Measurements from ENCODE around the gene API5. TPM values are rescaled to one million over a fixed set of nuclear protein-coding genes. Genes with fewer than 3 reads are reported as not detected.
"Not testable (repeated sequence)": the region's sequence is repeated elsewhere in the genome, so short reads cannot be mapped to it uniquely, and the experiment has no call there.

Gene API5
- total RNA-seq, 4 donors from 2014 or later: 54.0 to 68.5 (median 57.3) TPM

DNA sequence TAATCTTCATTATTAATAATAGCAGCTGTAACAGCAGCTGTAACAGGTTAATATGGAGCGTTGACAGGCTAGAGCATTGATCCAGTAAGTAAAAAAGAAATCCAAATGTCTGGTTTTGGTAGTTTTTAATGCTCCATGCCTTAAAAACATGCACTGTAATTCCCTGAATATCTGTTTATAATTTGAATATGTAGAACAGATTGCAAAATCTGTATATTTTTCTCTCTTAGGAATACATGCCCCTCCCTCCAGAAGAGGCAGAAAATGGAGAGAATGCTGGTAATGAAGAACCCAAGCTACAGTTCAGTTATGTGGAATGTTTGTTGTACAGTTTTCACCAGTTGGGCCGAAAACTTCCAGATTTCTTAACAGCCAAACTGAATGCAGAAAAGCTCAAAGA, 16.7 kb downstream of the API5 start:
- in situ Hi-C loops (cut with MboI; ENCODE audit: low sequenced_read_pairs in 4 of 4): loop anchor here in 1 of 4 donors (10.0 kb wide), 1 partner anchor 76 kb away; no protein-coding TSS in a partner anchor
- Histone ChIP-seq H3K9me3 (no peaks in the 10 kb centered on the region), H3K27ac (no peak overlapping the region), H3K36me3 (peaks cover 0 to 99% of the 10 kb centered on the region in 2 donors), H3K4me1 (no peaks in the 10 kb centered on the region), H3K27me3 (no peaks in the 10 kb centered on the region), H3K4me3 (no peak overlapping the region)
- DNase-seq (no peak), ATAC-seq (no peak)
- TF ChIP-seq, protein P1, sequence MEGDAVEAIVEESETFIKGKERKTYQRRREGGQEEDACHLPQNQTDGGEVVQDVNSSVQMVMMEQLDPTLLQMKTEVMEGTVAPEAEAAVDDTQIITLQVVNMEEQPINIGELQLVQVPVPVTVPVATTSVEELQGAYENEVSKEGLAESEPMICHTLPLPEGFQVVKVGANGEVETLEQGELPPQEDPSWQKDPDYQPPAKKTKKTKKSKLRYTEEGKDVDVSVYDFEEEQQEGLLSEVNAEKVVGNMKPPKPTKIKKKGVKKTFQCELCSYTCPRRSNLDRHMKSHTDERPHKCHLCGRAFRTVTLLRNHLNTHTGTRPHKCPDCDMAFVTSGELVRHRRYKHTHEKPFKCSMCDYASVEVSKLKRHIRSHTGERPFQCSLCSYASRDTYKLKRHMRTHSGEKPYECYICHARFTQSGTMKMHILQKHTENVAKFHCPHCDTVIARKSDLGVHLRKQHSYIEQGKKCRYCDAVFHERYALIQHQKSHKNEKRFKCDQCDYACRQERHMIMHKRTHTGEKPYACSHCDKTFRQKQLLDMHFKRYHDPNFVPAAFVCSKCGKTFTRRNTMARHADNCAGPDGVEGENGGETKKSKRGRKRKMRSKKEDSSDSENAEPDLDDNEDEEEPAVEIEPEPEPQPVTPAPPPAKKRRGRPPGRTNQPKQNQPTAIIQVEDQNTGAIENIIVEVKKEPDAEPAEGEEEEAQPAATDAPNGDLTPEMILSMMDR (IDR thresholded peaks at IDR 0.05 in 4 of 5, conservative IDR thresholded peaks at IDR 0.05 in 1 of 5): no peak
- no peak for TF ChIP-seq POLR2A (IDR thresholded peaks at IDR 0.05)
- intact Hi-C loops (cut with DNase I; ENCODE audit: low total_unique reads): no loop called here

DNA sequence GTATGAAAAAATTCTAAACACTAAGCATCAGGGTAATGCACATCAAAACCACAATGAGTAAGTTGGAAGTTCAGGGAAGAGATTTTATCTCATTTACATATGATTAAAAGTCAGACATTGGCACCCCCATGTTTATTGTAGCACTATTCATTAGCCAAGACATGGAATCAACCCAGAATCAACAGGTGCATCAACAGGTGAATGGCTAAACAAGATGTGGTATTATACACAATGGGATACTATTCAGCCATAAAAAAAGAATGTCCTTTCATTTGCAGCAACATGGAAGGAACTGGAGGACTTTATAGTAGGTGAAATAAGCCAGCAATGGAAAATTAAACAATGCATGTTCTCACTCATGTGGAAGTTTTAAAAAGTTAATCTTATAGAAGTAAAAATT, 29.4 kb downstream of the API5 start:
- H3K27ac ChIP-seq: no peak overlapping the region
- ATAC-seq (no peak), DNase-seq (no peak)
- TF ChIP-seq, protein P1 (IDR thresholded peaks at IDR 0.05 in 4 of 5, conservative IDR thresholded peaks at IDR 0.05 in 1 of 5): no peak
- no peak for TF ChIP-seq POLR2A (IDR thresholded peaks at IDR 0.05)
- no peaks in the 10 kb centered on the region for H3K27me3 ChIP-seq
- in situ Hi-C loops (cut with MboI; ENCODE audit: low sequenced_read_pairs in 4 of 4): no loop called here
- H3K4me3 ChIP-seq: no peak overlapping the region
- peaks cover 2 to 48% of the 10 kb centered on the region in 2 donors for H3K36me3 ChIP-seq
- no peaks in the 10 kb centered on the region for H3K9me3 ChIP-seq
- intact Hi-C loops (cut with DNase I; ENCODE audit: low total_unique reads): no loop called here
- no peaks in the 10 kb centered on the region for H3K4me1 ChIP-seq

GRCh38 chr11:43351426-43351825, 39.6 kb downstream of the API5 start:
- H3K4me3 ChIP-seq; H3K27ac ChIP-seq; H3K4me1 ChIP-seq; in situ Hi-C loops (cut with MboI; ENCODE audit: low sequenced_read_pairs in 4 of 4); DNase-seq; H3K9me3 ChIP-seq; H3K27me3 ChIP-seq; H3K36me3 ChIP-seq; ATAC-seq; intact Hi-C loops (cut with DNase I; ENCODE audit: low total_unique reads): not testable (repeated sequence)

GRCh38 chr11:43354311-43354710, 42.5 kb downstream of the API5 start:
- Histone ChIP-seq H3K27me3 (no peaks in the 10 kb centered on the region), H3K27ac (no peak overlapping the region), H3K4me3 (no peak overlapping the region), H3K9me3 (no peaks in the 10 kb centered on the region), H3K36me3 (no peaks in the 10 kb centered on the region), H3K4me1 (peaks cover 0 to 5% of the 10 kb centered on the region in 2 donors)
- ATAC-seq (no peak), DNase-seq (no peak)
- intact Hi-C loops (cut with DNase I; ENCODE audit: low total_unique reads): no loop called here
- in situ Hi-C loops (cut with MboI; ENCODE audit: low sequenced_read_pairs in 4 of 4): no loop called here
- TF ChIP-seq, protein P1 (IDR thresholded peaks at IDR 0.05 in 4 of 5, conservative IDR thresholded peaks at IDR 0.05 in 1 of 5): no peak
- TF ChIP-seq POLR2A (IDR thresholded peaks at IDR 0.05): no peak

GRCh38 chr11:43356336-43356735, 44.5 kb downstream of the API5 start:
- no peak for ATAC-seq
- no peak for DNase-seq
- Histone ChIP-seq H3K4me1 (peaks cover 18 to 23% of the 10 kb centered on the region in 2 donors), H3K9me3 (no peaks in the 10 kb centered on the region), H3K27me3 (no peaks in the 10 kb centered on the region), H3K27ac (no peak overlapping the region), H3K36me3 (no peaks in the 10 kb centered on the region), H3K4me3 (no peak overlapping the region)
- in situ Hi-C loops (cut with MboI; ENCODE audit: low sequenced_read_pairs in 4 of 4): no loop called here
- intact Hi-C loops (cut with DNase I; ENCODE audit: low total_unique reads): no loop called here
- TF ChIP-seq, protein P1 (IDR thresholded peaks at IDR 0.05 in 4 of 5, conservative IDR thresholded peaks at IDR 0.05 in 1 of 5): no peak
- TF ChIP-seq POLR2A (IDR thresholded peaks at IDR 0.05): no peak

All from gastrocnemius medialis (tissue), 4 donors.